HG03139 (cell line): Measurements from ENCODE around the gene C1GALT1.
A peak's percentile ranks its signal among the peaks of the same experiment; 100 is the strongest.
"Not testable (repeated sequence)": the region's sequence is repeated elsewhere in the genome, so short reads cannot be mapped to it uniquely, and the experiment has no call there.

Experiments used
- ATAC-seq: cut with Tn5 transposase; IDR thresholded peaks from one replicate; pipeline ENCODE4 v1.9.1; 2021; ENCODE audit not compliant: unreplicated experiment

The C1GALT1 gene

GRCh38 chr7:7166318-7166717 lies 16.0 kb upstream of the C1GALT1 start:
- no peak for ATAC-seq

GRCh38 chr7:7169296-7169695 lies 13.0 kb upstream of the C1GALT1 start:
- no peak for ATAC-seq

GRCh38 chr7:7173956-7174632 lies 8.2 kb upstream of the C1GALT1 start:
- ATAC-seq, result no peak

DNA sequence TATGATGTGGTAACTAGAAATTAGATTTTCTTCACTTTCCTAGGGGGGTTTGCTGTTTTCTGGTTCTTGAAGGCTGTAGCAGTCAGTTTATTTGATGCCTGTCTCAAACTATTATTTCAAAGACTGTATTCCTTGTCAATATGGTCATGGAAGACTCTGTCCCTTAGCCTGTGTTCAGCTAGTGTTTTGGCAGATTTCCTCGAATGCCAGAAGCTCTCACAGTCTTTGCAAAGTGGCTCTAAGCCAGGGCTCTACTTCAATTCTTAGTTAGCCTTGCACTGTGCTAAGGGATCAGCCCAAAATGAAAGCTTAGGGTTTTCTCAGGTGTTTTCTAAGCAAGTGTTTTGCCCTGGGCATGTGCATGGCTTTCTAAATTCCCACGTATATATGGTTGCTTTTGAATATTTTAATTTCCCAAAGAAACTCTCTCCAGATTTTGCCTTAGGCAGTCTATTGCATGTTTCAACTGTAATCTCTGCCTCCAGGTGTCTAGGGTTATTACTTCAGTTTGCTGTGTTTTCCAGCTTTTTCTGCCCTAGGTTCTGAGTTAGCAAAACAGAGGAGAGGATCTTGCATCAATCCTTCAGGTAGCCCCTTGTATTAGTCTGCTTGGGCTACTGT lies 7.2 kb upstream of the C1GALT1 start:
- ATAC-seq, result no peak

DNA sequence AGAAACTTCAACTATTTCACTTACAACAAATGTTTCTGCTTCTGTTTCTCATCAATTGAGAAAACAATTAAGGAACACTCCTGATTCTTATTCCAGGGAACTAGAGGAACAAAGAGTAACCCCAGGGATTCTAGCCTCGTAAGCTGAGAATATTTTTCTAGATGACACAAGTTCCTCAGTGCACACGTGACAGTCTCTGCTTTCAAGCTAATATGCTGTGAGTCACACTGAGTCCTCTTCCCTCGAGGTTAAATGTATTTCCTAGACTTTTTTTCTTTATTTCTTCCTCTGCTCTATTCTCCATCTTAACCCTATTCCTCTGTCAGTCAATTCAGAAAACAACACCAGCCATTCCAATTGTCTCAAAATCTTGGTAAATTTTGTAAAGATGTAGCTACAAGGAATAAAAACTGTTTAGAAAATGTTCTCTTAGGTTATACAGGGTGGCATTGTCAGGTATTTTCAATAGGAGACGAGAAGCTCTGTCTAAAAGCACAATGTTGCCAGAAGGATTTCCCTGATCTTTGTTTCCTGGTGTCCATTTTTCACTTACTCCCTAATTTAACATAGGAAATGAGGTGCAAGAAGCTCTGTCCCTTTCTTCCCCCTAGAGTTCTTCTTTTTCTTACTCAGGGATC lies 5.8 kb upstream of the C1GALT1 start:
- ATAC-seq, result no peak

DNA sequence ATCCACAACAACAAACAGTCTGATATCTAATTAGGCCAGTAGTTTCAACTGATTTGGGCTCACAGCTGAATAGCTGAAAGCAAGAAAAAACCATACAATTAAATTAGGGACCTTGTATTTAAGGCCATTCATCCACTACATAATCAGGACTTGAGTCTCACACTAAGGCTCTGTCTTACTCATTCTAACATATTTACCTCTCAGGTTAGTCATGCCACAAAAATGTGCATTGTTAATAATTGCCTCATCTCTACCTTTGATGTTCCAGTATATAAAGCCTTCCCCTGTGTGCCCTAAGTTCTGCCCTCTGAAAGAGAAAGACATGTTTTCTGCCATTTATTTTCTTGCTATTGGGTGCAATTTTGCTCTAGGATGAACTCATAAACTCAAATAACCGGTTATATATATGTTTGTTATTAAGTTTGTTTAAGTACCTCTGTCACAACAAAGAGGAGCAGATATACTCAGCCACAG lies 5.3 kb upstream of the C1GALT1 start:
- ATAC-seq, result no peak

GRCh38 chr7:7178081-7178480 lies 4.3 kb upstream of the C1GALT1 start:
- ATAC-seq, result no peak

DNA sequence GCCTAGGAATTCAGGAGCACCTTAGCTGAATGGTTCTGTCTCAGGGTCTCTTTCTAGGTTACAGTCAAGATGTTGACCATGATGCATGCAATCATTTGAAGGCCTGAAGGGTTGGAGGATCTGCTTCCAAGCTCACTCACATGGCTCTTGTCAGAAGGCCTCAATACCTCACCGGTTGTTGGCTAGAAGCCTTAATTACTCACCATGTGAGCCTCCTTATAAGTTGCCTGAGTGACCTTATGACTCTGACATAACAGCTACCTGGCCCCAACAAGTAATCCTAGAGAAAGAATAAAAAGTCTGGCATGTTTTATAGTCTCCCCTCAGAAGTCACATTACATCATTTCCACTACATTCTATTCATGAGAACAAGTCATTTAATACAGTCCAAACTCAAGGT lies 3.4 kb upstream of the C1GALT1 start:
- no peak for ATAC-seq

DNA sequence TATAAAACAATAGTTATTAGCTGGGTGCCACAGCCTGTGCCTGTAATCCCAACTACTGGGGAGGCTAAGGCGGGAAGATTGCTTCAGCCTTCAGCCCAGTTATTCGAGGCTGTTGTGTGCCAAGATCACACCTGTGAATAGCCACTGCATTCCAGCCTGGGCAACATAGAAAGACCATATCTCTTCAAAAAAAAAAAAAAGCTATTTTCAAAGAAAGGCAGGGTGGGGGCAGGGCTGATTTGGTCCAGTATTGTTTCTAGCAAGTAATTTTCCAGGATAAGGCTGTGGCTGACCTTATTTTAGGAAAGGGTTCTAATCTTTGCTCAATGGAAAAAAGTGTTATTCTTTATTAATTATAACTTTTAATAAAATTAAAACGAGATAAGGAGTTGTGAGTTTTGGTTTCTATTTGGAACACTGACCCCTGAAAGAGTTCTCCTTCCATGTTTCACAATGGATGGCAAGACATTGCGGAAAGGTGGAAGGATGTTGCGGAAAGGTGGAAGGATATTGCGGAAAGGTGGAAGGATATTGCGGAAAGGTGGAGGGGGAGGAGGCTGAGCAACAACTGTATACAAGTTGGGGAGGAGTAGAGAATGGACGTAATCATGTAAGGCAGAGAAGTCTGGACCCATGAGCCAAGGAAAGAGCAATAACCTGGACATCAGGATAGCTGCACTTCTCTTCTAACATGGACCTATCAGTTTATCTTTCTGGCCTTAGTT lies 1.5 kb upstream of the C1GALT1 start:
- ATAC-seq, result no peak

- ATAC-seq, result peak; percentile 39
Observed at GRCh38 chr7:7181519-7182155, 707 bp upstream of the C1GALT1 start.

GRCh38 chr7:7183061-7183837 lies 905 bp downstream of the C1GALT1 start:
- peak; percentile 19 for ATAC-seq

DNA sequence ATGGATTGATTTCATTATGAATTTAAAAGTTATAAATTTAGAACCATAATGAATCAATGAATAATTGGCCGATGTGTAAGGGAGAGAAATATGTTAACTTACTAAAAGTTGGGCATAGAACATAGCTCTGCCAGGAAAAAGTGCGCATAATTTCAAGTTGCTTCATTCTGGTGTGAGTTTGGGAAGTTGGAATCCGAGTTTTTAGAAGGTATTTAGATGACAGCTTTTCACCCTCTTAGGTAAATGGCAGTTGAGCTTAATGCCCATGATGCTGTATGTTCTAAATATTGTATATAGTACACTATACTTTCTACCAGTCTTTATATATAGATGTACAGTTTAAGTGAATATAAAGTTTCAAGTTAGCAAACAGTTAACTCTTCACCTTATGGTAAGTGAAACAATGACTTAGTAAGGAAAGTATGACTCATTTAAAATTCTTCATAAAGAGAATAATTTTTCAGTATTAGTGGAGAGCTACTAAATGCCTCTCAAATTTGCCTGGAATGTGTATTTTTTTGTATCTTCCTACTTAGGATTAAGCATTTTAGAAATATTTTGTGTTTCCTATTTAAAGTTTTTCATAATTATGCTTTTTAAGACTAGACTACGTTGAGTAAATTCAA lies 1.6 kb downstream of the C1GALT1 start:
- no peak for ATAC-seq

GRCh38 chr7:7185371-7185989 lies 3.1 kb downstream of the C1GALT1 start:
- ATAC-seq, result no peak

- ATAC-seq, result no peak
Observed at GRCh38 chr7:7188091-7188490, 5.7 kb downstream of the C1GALT1 start.

- no peak for ATAC-seq
Observed at GRCh38 chr7:7188742-7189141, 6.4 kb downstream of the C1GALT1 start.

- no peak for ATAC-seq
Observed at GRCh38 chr7:7190142-7190541, 7.8 kb downstream of the C1GALT1 start.

DNA sequence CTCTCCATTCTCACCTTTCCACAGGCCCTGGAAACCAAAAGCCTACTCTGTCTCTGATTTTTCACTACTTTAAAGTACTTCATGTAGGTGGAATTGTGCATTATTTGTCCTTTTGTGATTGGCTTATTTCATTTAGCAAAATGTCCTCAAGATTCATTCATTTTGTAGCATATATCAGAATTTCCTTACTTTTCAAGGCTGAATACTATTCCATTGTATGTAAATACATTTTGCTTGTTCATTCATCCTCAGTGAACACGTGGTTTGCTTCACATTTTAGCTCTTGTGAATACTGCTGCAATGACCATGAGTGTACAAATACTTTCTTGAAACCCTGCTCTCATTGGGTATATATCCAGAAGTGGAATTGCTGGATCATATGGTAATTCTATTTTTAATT lies 8.8 kb downstream of the C1GALT1 start:
- no peak for ATAC-seq

- ATAC-seq, result not testable (repeated sequence)
Observed at GRCh38 chr7:7192798-7193788, 10.7 kb downstream of the C1GALT1 start.
